GM18502 (cell line): ENCODE measurements around the gene PLXDC2.

Experiments
- ATAC-seq: cut with Tn5 transposase; IDR thresholded peaks from one replicate; pipeline ENCODE4 v1.9.1; 2021; ENCODE audit warnings: mild to moderate bottlenecking; ENCODE audit not compliant: unreplicated experiment, poor library complexity

Gene PLXDC2

DNA sequence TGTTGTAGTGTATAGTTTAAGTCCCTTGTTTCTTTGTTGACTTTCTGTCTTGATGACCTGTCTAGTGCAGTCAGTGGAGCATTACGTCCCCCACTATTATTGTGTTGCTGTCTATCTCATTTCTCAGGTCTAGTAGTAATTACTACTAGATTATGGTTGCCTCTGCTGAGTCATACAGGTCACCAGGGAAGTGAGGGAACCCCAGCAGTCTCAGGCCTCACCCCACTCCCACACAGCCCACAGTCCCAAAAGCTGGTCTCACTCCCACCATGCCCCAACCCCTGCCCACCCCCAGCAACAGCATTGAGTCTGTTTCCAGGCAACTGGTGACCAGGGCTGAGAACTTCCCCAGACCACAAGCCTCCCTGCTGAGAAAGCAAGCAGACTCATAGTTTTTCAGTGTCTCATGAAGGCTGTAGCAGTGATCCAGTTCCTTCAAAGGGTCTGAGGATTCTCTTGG is 88.0 kb downstream of the PLXDC2 start:
- ATAC-seq, result peak; percentile 69

DNA sequence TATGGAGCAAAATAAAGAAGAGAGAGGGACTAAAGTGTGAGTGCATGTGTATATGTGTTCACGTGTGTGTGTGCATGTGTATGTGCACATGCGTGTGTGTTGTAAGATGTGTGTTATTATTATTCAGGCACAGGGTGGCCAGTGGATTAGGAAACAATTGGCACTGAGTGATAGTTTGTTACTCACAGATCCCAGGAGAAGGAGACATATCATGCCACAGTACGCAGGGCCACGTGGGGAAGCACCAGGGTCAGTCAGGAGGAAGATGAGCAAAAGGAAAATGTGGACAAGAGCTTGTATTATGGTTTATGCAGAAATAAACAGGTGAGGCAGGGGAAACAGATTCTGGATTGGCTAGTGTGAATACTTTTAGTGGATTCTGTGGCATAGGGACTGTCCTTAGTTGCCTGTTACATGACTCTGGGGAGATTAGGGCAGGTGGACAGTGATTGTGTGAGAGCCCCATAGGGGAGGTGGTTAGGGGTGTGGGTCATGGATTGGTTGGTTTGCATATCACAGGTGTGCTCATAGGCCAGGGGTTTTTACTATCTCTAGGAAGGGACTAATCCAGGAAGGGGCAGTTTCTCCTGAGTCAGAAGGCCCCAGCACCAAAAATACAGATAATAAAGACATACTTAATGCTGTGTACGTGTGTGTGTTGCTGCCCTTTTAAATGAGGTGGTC is 90.0 kb downstream of the PLXDC2 start:
- ATAC-seq, result no peak

GRCh38 chr10:19908991-19909696 is 92.9 kb downstream of the PLXDC2 start:
- ATAC-seq, result no peak

DNA sequence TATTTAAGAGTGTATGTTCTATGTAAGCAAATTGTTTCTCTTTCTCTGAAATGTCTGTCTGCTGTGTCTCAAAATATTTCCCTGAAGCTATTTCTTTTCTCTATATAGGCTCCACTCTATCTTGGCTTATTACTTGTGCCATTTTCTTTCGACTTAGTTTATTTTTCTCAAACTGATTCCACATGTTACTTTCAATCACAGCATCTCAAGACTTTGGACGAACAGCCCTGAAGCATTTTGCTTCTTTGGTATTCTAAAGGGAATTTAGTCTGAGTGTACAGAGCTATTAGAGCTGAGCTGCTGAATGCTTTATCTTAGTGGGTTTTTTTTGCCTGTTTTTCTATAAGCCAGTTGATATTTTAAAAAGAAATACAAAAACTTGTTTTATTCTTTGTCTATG is 95.7 kb downstream of the PLXDC2 start:
- no peak for ATAC-seq

- ATAC-seq, result no peak
Observed at GRCh38 chr10:19913987-19914386, 97.8 kb downstream of the PLXDC2 start.

GRCh38 chr10:19915125-19915524 is 98.9 kb downstream of the PLXDC2 start:
- ATAC-seq, result no peak

DNA sequence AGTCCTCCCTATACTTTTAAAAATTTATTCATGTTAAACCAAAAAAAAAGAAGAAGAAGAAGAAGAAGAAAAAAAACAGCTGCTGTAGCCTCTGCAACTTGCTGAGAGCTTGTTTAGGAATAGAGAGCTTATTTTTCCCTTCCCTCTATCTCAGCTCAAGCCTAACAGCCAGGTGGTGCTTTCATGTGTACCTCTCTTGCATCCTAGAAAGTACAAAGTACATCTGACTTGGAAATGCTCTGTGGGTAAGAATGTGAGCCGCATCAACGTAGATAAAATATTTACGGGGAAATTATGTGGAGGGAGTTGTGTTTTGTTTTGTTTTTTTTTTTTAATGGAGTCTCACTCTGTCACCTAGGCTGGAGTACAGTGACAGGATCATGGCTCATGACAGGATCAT is 99.6 kb downstream of the PLXDC2 start:
- ATAC-seq, result no peak

DNA sequence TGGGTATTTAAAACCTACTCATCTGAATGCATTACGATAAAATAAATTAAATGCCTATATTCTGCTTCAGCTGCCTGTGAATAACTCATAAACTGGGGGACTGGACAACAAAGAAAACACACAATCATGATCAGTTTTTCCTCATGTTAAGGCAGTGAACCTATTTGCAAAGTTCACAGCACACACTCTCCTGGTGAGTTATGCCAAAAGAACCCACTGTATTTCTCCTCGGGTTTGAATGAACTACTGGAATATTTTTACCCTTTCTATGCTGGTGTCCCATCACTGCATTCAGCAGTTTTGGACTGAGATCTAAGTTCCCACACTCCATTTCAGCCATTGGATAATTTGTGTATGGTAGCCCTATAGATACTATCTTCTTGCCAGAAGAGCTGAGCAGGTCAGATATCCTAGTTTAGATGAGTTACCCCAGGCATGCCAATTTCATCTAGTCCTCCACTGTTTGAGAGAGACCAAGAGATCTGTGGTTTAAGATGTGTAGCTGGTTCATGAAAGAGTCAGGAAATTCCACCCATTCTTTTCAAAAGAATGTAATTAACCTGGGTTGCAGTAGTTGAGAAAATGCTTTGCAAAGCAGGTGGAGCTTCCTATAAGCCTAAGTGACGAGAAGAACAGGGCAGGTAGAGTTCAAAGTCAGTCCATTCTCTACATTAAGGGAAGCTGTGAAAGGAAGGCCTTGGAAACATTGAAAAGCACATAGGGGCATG is 101.7 kb downstream of the PLXDC2 start:
- ATAC-seq, result no peak

DNA sequence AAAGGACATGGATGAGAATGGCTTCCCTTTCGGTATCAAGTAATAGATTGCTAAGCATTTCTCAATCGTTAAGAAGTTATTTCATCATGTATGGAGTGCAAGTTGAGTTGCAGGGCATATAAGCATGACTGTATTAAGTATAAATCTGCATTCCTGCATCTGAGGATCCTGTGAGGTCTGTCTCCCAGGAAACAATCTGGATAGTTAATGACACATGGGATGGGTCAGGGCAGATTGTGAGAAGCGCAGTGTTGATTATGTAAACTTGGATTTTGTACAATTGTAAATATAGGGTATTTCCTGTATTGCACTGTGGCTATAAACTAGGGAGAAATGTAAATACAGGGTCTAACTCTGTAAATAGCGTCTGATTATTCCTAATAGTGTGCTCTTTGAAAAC is 102.6 kb downstream of the PLXDC2 start:
- no peak for ATAC-seq

GRCh38 chr10:19919671-19920070 is 103.4 kb downstream of the PLXDC2 start:
- ATAC-seq, result no peak

- ATAC-seq, result no peak
Observed at GRCh38 chr10:19920075-19920726, 104.0 kb downstream of the PLXDC2 start.

GRCh38 chr10:19921300-19922140 is 105.3 kb downstream of the PLXDC2 start:
- no peak for ATAC-seq

DNA sequence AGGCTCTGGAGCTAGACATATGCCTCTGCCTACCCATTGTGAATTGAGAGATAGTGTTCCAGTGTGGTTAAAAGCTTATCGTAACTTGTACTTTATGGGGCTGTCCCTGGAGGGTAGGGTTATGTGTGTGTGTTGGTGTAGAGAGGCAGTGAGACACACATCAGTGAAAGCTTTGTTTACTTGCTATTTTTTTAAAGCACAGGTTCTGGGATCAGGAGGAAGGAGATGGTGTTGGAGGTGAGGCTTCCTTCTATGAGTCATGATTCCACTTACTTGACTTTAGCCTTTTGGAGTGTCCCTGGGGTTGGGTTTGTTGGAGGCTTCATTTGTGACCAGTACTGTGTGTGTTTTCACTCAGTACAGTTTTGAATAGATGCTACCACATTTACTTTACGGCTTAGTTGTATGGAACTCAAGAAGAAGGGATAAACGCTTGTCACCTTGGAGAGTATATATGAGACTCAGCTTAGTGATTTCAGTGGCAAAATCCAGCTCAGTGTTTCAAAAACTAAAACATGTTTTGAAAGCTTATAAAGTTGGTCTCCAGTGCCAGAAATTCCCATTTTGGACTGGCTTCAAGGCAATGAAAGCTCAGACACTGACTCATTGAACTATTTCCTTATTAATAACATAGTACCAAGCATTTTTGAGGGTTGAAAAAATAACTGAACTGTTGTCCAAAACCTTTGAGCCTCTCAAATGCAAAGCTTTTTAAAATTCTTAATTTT is 106.2 kb downstream of the PLXDC2 start:
- no peak for ATAC-seq

DNA sequence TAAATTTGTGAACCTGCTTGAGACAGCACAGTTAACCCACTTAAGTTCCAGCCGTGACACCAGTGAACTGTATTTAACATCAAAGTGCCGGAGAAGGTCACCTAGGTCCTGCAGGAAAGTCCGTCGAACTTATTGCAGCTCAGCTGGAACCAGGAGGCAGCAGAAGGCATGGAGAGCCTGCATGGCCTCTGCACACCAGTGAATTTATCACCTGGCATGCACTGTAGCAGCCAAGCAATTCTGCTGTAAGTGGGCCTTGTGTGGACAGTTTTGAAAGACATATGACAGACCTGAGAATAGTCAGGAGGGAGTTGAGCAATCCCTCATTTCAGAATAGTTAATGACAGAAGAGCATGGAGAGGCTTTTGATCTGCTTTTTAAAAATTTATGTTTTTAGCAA is 108.8 kb downstream of the PLXDC2 start:
- ATAC-seq, result no peak

GRCh38 chr10:19928936-19929335 is 112.7 kb downstream of the PLXDC2 start:
- ATAC-seq, result no peak

GRCh38 chr10:19929506-19930140 is 113.4 kb downstream of the PLXDC2 start:
- ATAC-seq, result no peak

DNA sequence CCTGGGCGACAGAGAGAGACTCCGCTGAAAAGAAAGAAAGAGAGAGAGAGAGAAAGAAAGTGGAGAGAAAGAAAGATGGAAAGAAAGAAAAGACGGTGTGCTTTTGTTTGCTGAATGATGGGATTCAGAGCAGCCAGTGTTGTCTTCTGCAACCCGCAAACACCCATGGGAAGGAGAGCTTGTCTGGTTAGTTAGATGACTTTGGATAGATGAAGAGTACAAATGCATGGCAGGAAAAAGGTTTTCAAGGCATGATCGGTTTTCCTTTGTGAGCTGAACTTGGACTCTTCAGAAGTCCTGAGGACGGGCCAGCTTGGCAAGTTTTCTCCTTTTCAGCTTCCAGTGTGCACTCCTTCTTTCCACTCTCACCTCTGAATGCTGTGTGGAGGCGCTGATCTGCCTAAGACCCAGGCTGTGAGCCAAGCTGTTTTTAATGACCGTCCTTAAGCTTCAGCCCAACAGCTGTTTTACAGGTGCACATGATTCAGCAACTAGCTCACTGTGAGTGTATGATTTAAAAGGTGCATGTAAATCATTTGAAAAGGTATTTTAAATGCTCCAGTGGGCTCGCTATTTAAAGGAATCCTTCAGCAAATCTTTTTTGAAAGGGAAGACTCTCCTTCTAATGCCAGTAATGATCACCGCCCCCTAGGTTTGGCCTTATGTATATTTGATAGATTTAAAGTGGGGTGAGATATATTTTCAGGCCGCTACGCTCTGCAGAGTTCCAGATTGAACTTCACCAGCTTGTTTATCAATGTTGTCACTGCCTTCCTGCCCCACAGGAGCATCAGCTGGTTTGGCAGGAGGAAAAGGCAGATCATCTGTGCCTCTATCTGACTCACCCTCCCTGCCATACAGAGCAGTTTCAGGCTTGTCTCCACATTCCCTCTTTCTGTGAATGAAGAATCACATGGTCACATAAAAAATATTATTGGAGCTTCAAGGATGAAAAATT is 115.0 kb downstream of the PLXDC2 start:
- no peak for ATAC-seq
